K562 (cell line): ENCODE data around the gene NUMB. TPM values are rescaled to one million over a fixed set of nuclear protein-coding genes. Genes with fewer than 3 reads are reported as not detected.

Source experiments
- ATAC-seq: fragments of 200-7000 bp; cut with Tn5 transposase; 3 replicates; pipeline ENCODE4 v1.9.1; 2020; ENCODE audit warnings: moderate library complexity
- BruUV-seq: library from RNA; stranded (reverse); fragments of 400-500 nt; replicated peaks from 2 replicates; lab custom pipeline; 2021; lab: Mats Ljungman, UMichigan
- CTCF ChIA-PET: fragments of 300-600 bp; formaldehyde crosslinking; extraction: SDS; loops from one replicate; lab custom pipeline; 2021; ENCODE audit warnings: low intra/inter-chr PET ratio; lab: Yijun Ruan, JAX
- POLR2A ChIA-PET: fragments of 300-600, 350-650 bp; sonication (Branson Sonifier 250); formaldehyde crosslinking; extraction: SDS; loops from one replicate; lab custom pipeline; 2021; ENCODE audit warnings: antibody characterized with exemption, inconsistent platforms; lab: Yijun Ruan, JAX
- DNase-seq, 4 experiments: peaks; one replicate each; pipeline versions ENCODE4 v3.0.0 to v3.0.0-alpha.2; 2011 to 2018; ENCODE audit warnings: low spot score in 3 of 4, mixed read lengths in 3 of 4; ENCODE audit errors: extremely low read depth in 1 of 4
- FAIRE-seq: peaks from 2 replicates; lab custom pipeline; 2011; peaks lifted over from hg19 to GRCh38; lab: Jason Lieb, UNC
- H2AFZ ChIP-seq: 2 replicates; pipeline ENCODE4 v1.6.0; 2011; ENCODE audit warnings: low read depth, low read length, control low read depth, inconsistent platforms
- H3K27ac ChIP-seq: fragments of 200-600 bp; 3 replicates; pipeline ENCODE4 v1.8.0; 2011; ENCODE audit warnings: low read depth, mild to moderate bottlenecking, control low read depth, inconsistent platforms, low read length, moderate library complexity, mixed read lengths; ENCODE audit errors: extremely low read depth
- H3K27me3 ChIP-seq, 2 experiments: fragments of 300-600 bp in 1 of 2; 2 replicates in 1 of 2; 3 replicates in 1 of 2; pipeline versions ENCODE4 v1.6.0 to v1.8.0; 2011; ENCODE audit warnings: inconsistent platforms in 2 of 2, low read length in 2 of 2, mild to moderate bottlenecking in 1 of 2, mixed read lengths in 1 of 2, moderate library complexity in 1 of 2; ENCODE audit not compliant: control insufficient read depth in 2 of 2, insufficient read depth in 2 of 2
- H3K36me3 ChIP-seq: fragments of 300-600 bp; 3 replicates; pipeline ENCODE4 v1.8.0; 2011; ENCODE audit warnings: mild to moderate bottlenecking, low read length, inconsistent platforms; ENCODE audit not compliant: control insufficient read depth, insufficient read depth
- H3K4me1 ChIP-seq, 2 experiments: fragments of 200-600 bp in 1 of 2; replicated peaks in 1 of 2; 2 replicates in 1 of 2; 3 replicates in 1 of 2; pipeline versions ENCODE4 v1.5.1 to v1.8.0; 2011; ENCODE audit warnings: inconsistent platforms in 2 of 2, low read length in 2 of 2, mild to moderate bottlenecking in 1 of 2, mixed read lengths in 1 of 2, moderate library complexity in 1 of 2; ENCODE audit not compliant: control insufficient read depth in 2 of 2, insufficient read depth in 2 of 2
- H3K4me2 ChIP-seq: 2 replicates; pipeline ENCODE4 v1.6.1; 2011; ENCODE audit warnings: low read length, control low read depth, inconsistent platforms, mixed read lengths; ENCODE audit not compliant: insufficient read depth
- H3K4me3 ChIP-seq: fragments of 200-600 bp; sonication (generic), shearing (Covaris generic); 2 replicates; pipeline ENCODE4 v1.5.1; 2016; ENCODE audit warnings: control low read depth, inconsistent platforms
- H3K79me2 ChIP-seq: fragments of 200-600 bp; 3 replicates; pipeline ENCODE4 v1.8.0; 2011; ENCODE audit warnings: low read length, inconsistent platforms; ENCODE audit not compliant: control insufficient read depth, insufficient read depth
- H3K9ac ChIP-seq, 2 experiments: 2 replicates each; pipeline versions ENCODE4 v1.6.0 to v1.6.1; 2011; ENCODE audit warnings: low read depth in 2 of 2, low read length in 2 of 2, control low read depth in 1 of 2, inconsistent platforms in 1 of 2, mild to moderate bottlenecking in 1 of 2, mixed read lengths in 1 of 2; ENCODE audit not compliant: insufficient read depth in 1 of 2
- H3K9me1 ChIP-seq: one replicate; pipeline ENCODE4 v1.6.0; 2011; ENCODE audit warnings: inconsistent platforms, mild to moderate bottlenecking, low read length, moderate library complexity; ENCODE audit not compliant: control insufficient read depth, insufficient read depth
- H3K9me3 ChIP-seq: replicated peaks from 2 replicates; pipeline ENCODE4 v1.5.1; 2011; ENCODE audit warnings: low read depth, low read length, inconsistent platforms; ENCODE audit not compliant: control insufficient read depth, insufficient read depth
- H4K20me1 ChIP-seq: replicated peaks from 2 replicates; pipeline ENCODE4 v1.6.1; 2011; ENCODE audit warnings: low read length, inconsistent platforms, mixed read lengths; ENCODE audit not compliant: control insufficient read depth, insufficient read depth
- BMI1 ChIP-seq: fragments of 150-350 bp; IDR thresholded peaks from 2 replicates; pipeline ENCODE4 v1.6.1; 2014; ENCODE audit warnings: low read length
- ESRRB ChIP-seq: fragments of 250-450 bp; sonication (Bioruptor Pico); IDR thresholded peaks from 2 replicates; pipeline ENCODE4 v1.5.0; 2020; ENCODE audit warnings: mild to moderate bottlenecking, moderate library complexity, borderline replicate concordance
- FOXA1 ChIP-seq: fragments of 450-650 bp; IDR thresholded peaks from 2 replicates; pipeline ENCODE4 v1.6.1; 2016; ENCODE audit warnings: mild to moderate bottlenecking, borderline replicate concordance
- MCM5 ChIP-seq: fragments of 450-650 bp; IDR thresholded peaks from 2 replicates; pipeline ENCODE4 v1.6.1; 2016; ENCODE audit warnings: low read depth
- STAT5A ChIP-seq: IDR thresholded peaks from 2 replicates; pipeline ENCODE4 v1.6.1; 2012; ENCODE audit warnings: low read length, inconsistent platforms, borderline replicate concordance
- XRCC5 ChIP-seq: fragments of 200-400 bp; formaldehyde crosslinking; IDR thresholded peaks from 2 replicates; pipeline ENCODE4 v1.6.1; 2017; ENCODE audit warnings: low read depth, mild to moderate bottlenecking, low read length
- ZNF586 ChIP-seq: fragments of 450-650 bp; formaldehyde crosslinking; conservative IDR thresholded peaks from 2 replicates; pipeline ENCODE4 v1.4.0; 2020; ENCODE audit warnings: mild to moderate bottlenecking, moderate library complexity
- WGBS: fragments of 100-300 bp; shearing (Covaris generic); methylation state at CpG from one replicate; pipeline ENCODE4 v1.1.6; 2016; ENCODE audit warnings: low coverage, mixed read lengths; ENCODE audit not compliant: insufficient coverage; ENCODE audit errors: missing lambda C conversion rate; 5-methylcytosine and 5-hydroxymethylcytosine counted together
- in situ Hi-C: fragments of 300-500 bp; cut with MboI; formaldehyde crosslinking; loops from 4 replicates; pipeline ENCODE4 v1.15.0; 2018; ENCODE audit warnings: inconsistent platforms, mixed read lengths
- intact Hi-C: fragments of 100-400 bp; cut with micrococcal nuclease; formaldehyde crosslinking; loops from 2 replicates; pipeline ENCODE4 v1.14.2; 2022
- polyA plus RNA-seq, 8 experiments: library from polyadenylated mRNA; depleted of rRNA in 4 of 8; stranded (reverse) in 5 of 8; unstranded in 3 of 8; fragments of >200 nt; fragmentation: Nextera tagmentation in 2 of 8; fragmentation: Illumina TruSeq in 1 of 8; extraction: Ambion mirVana in 2 of 8; extraction: Trizol in 1 of 8; gene quantifications; 2 replicates each; pipeline versions ENCODE4 v1.2.1 to v1.2.3, GENCODE V29; 2011 to 2014; ENCODE audit warnings: inconsistent platforms in 1 of 8, missing spikeins in 1 of 8
- total RNA-seq, 7 experiments: library from RNA; depleted of rRNA in 6 of 7; stranded (reverse); fragments of >200 nt in 6 of 7; fragmentation: Illumina TruSeq in 2 of 7; extraction: Trizol in 2 of 7; gene quantifications; 2 replicates each; pipeline versions ENCODE4 v1.2.1 to v1.2.3, GENCODE V29; 2011 to 2021; ENCODE audit warnings: low replicate concordance in 1 of 7
- TF ChIP-seq, protein P1 (sequence below): fragments of 450-650 bp; IDR thresholded peaks from 2 replicates; pipeline ENCODE4 v1.6.1; 2016; ENCODE audit warnings: antibody characterized with exemption

The NUMB gene
- total and polyA plus RNA-seq, 9 of the 15 experiments (the other 6 are each of a cell fraction or from before 2014, with no cell fraction given) = 13.5 to 54.0 (median 32.3) TPM

DNA sequence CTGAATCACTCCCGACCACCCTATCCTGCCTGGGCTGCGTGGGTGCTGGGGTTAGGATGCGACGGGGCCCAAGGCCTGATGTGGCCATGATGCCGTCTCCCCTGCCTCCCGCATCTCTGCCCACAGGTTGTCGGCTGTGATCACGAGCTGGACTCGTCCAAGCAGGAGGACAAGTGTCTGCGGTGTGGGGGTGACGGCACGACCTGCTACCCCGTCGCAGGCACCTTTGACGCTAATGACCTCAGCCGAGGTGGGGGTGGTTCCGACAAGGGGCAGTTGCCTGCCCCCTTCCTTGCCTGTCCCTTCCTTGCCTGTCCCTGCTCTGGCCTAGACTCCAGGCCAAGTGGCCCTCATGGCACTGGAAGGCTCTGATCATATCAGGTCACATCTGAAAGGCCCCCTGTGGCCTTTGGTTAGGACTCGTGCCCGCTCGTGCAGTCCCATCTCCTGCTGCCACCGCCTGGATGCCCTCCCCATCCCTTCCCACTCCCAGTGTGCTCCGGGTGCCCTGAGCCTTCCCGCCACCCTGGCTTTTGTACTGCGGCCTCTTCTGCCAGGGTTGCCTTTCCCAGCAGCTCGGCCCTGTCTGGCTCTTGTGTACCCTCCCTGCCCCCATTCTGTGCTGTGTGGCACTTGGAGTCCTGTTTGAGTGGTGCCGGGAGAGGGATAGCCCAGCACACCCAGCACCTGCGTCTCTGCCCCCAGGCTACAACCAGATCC, 207.4 kb downstream of the NUMB start:
- Histone ChIP-seq H2AFZ (no peak overlapping the region), H3K9ac (no peak overlapping the region), H3K4me1 (peaks cover 9 to 29% of the 10 kb centered on the region in 2 experiments; a peak in 4 of 5 replicates), H3K79me2 (no peaks in the 10 kb centered on the region), H3K27me3 (no peaks in the 10 kb centered on the region), H4K20me1 (no peaks in the 10 kb centered on the region), H3K4me3 (no peak overlapping the region), H3K36me3 (no peaks in the 10 kb centered on the region), H3K4me2 (no peak overlapping the region), H3K27ac (no peak overlapping the region), H3K9me1 (no peaks in the 10 kb centered on the region), H3K9me3 (no peaks in the 10 kb centered on the region)
- 55% methylated on average over 8 of the region's 27 CpGs for WGBS
- DNase-seq (no peak), FAIRE-seq (no peak), ATAC-seq (no peak)
- TF ChIP-seq STAT5A (no peak), ZNF586 (CRISPR knock-in tag) (no peak), BMI1 (no peak), XRCC5 (no peak), FOXA1 (no peak), MCM5 (no peak), ESRRB (CRISPR knock-in tag) (no peak)
- TF ChIP-seq, protein P1, sequence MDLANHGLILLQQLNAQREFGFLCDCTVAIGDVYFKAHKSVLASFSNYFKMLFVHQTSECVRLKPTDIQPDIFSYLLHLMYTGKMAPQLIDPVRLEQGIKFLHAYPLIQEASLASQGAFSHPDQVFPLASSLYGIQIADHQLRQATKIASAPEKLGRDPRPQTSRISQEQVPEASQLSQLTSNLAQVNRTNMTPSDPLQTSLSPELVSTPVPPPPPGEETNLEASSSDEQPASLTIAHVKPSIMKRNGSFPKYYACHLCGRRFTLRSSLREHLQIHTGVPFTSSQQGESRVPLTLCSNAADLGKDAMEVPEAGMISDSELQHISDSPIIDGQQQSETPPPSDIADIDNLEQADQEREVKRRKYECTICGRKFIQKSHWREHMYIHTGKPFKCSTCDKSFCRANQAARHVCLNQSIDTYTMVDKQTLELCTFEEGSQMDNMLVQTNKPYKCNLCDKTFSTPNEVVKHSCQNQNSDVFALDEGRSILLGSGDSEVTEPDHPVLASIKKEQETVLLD = no peak
- no TSS peak for BruUV-seq
- ChIA-PET CTCF (no interaction called here), POLR2A (no interaction called here)
- intact Hi-C loops (no loop called here), in situ Hi-C loops (no loop called here)
